ENCODE results near the gene GVQW3.

GVQW3 gene

DNA sequence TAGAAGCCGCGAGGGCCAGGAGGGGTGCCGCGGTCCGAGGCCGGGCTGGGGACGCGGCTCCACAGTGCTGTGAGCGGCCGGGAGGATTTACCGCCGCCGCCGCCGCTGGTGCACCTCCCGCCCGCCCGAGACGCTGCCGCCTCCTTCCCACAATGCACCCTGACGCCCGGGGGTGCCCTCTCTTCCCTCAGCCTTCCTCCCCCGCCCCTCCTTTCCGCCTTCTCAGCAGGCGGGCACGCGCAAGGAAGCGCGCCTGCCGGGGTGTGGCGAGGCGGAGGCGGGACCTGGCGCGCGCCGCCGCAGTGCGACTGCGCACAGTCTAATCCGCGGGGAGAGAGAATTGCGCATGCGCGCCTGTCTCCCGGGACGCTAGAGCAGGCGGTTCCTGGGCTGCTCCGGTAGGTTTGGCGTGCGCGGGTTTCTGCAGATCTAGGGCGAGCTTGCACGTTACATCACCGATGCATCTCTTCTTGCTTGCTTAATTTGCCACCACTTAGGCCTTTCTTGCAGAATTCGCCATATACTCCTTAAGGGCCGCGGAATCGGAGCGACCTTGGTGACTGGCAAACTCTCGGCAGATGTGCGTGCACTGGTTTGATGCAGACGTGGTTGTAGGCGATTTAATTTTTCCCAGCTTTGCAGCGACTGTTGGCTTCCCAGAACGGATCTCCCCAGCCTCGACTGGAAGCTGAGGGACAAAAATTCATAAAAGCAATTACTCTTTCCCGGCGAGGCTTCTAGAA lies at the start of gene GVQW3, which contains the start of gene THAP12:
Gene GVQW3 (plus strand): TSS at position 347 of the 743 bp plus-strand sequence. CDS start 506 bp downstream, outside the sequence.
Gene THAP12 (minus strand): TSS at position 156 of the 743 bp plus-strand sequence. CDS start 296 bp downstream, outside the sequence.
- H3K4me3 ChIP-seq (ENCODE audit: low read depth, low read length): peak within 1 kb of the TSS; percentile 83
- H3K36me3 ChIP-seq (ENCODE audit: insufficient read depth, low read length): no peaks in the 10 kb centered on the region
- peaks cover 53% of the 10 kb centered on the region for H3K79me2 ChIP-seq (ENCODE audit: control insufficient read depth, insufficient read depth, low read length, unreplicated experiment)
- H2AFZ ChIP-seq (ENCODE audit: low read length, unreplicated experiment): peak within 1 kb of the TSS; percentile 94
- peaks cover 15% of the 10 kb centered on the region for H3K4me1 ChIP-seq (ENCODE audit: control insufficient read depth, insufficient read depth, low read length, unreplicated experiment)
- H3K27me3 ChIP-seq (ENCODE audit: insufficient read depth, low read length): no peaks in the 10 kb centered on the region
- peak within 1 kb of the TSS; percentile 31; the same call in 1 of the 2 replicates for H3K27ac ChIP-seq (ENCODE audit: low read depth, low read length)

DNA sequence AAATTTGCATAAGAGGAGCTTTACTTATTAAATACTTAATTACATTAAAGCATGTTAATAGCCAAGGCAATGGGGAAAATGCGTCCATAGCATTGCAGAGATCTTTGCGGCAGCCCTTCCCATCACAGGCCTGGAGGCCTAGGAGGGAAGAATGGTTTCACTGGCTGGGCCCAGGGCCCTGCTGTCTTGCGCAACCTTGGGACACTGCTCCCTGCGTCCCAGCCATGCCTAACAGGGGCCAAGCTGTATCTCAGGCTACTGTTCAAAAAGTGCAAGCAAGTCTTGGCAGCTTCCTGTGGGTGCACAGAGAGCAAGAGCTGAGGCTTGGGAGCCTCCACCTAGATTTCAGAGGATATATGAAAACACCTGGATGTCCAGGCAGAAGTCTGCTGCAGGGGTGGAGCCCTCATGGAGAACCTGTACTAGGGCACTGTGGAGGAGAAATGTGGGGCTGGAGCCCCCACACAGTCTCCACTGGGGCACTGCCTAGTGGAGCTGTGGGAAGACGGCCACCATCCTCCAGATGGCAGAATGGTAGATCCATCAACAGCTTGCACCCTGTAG lies 46.2 kb upstream of the GVQW3 start:
- Histone ChIP-seq H3K4me3 (ENCODE audit: low read depth, low read length) (no peak overlapping the region), H3K4me1 (ENCODE audit: control insufficient read depth, insufficient read depth, low read length, unreplicated experiment) (peaks cover 4% of the 10 kb centered on the region), H3K27ac (ENCODE audit: low read depth, low read length) (no peak overlapping the region)

DNA sequence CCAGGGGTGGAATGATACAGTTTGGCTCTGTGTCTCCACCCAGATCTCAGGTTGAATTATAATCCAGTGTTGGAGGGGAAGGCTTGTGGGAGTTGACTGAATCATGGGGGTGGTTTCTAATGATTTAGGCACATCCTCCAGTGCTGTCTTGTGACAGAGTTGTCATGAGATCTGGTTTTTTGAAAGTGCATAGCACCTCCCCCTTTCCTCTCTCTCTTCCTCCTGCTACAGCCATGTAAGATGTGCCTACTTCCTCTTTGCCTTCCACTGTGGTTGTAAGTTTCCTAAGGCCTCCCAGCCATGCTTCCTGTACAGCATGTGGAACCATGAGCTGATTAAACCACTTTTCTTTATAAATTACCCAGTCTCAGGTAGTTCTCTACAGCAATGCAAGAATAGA lies 45.3 kb upstream of the GVQW3 start:
- Histone ChIP-seq H3K79me2 (ENCODE audit: control insufficient read depth, insufficient read depth, low read length, unreplicated experiment) (no peaks in the 10 kb centered on the region), H3K36me3 (ENCODE audit: insufficient read depth, low read length) (no peaks in the 10 kb centered on the region), H2AFZ (ENCODE audit: low read length, unreplicated experiment) (no peak overlapping the region), H3K27ac (ENCODE audit: low read depth, low read length) (no peak overlapping the region), H3K27me3 (ENCODE audit: insufficient read depth, low read length) (no peaks in the 10 kb centered on the region), H3K4me1 (ENCODE audit: control insufficient read depth, insufficient read depth, low read length, unreplicated experiment) (peaks cover 4% of the 10 kb centered on the region), H3K4me3 (ENCODE audit: low read depth, low read length) (no peak overlapping the region)

More for the DNA sequence above, 46.2 kb upstream of the GVQW3 start:
- Histone ChIP-seq H3K27me3 (ENCODE audit: insufficient read depth, low read length) (no peaks in the 10 kb centered on the region), H3K79me2 (ENCODE audit: control insufficient read depth, insufficient read depth, low read length, unreplicated experiment) (no peaks in the 10 kb centered on the region), H2AFZ (ENCODE audit: low read length, unreplicated experiment) (no peak overlapping the region), H3K36me3 (ENCODE audit: insufficient read depth, low read length) (no peaks in the 10 kb centered on the region)

DNA sequence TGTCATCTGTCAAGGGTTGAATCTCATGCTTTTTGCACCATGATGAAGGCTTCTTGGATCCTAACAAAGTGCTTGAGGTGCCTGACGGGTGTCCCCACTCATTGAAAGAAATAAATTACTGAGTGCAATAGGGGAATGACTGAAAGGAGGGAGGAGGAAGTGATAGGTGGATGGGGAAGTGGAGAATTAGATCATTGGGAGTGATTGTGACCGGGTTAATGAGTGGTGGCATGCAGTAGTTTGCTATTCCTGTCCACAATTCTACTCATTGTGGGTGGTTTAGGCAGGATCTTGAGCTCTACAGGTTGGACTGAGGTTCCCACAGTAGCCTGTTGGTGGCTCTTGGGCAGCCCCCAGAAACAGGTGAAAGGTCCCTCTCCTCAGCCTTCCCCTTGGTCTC lies 44.5 kb upstream of the GVQW3 start:
- no peaks in the 10 kb centered on the region for H3K36me3 ChIP-seq (ENCODE audit: insufficient read depth, low read length)
- no peak overlapping the region for H2AFZ ChIP-seq (ENCODE audit: low read length, unreplicated experiment)
- no peaks in the 10 kb centered on the region for H3K27me3 ChIP-seq (ENCODE audit: insufficient read depth, low read length)
- no peak overlapping the region for H3K4me3 ChIP-seq (ENCODE audit: low read depth, low read length)
- no peak overlapping the region for H3K27ac ChIP-seq (ENCODE audit: low read depth, low read length)
- H3K4me1 ChIP-seq (ENCODE audit: control insufficient read depth, insufficient read depth, low read length, unreplicated experiment): peaks cover 4% of the 10 kb centered on the region
- H3K79me2 ChIP-seq (ENCODE audit: control insufficient read depth, insufficient read depth, low read length, unreplicated experiment): no peaks in the 10 kb centered on the region

DNA sequence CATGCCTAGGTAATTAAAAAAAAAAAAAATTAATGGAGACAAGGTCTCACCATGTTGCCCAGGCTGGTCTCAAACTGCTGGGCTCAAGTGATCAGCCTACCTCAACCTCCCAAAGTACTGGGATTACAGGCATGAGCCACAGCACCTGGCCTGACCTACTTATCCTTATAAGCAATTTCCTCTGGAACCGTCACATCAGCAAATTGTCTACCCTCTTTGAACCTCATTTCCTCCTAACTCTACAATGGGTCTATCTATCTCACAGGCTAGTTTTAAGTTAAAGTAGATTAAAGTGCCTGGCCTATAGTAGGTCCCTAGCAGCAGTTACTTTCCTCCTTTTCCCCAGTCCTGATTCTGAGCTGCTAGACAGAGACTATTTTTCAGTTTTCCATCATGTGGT lies 43.7 kb upstream of the GVQW3 start:
- H3K4me1 ChIP-seq (ENCODE audit: control insufficient read depth, insufficient read depth, low read length, unreplicated experiment): peaks cover 4% of the 10 kb centered on the region
- H3K36me3 ChIP-seq (ENCODE audit: insufficient read depth, low read length): no peaks in the 10 kb centered on the region
- H3K79me2 ChIP-seq (ENCODE audit: control insufficient read depth, insufficient read depth, low read length, unreplicated experiment): no peaks in the 10 kb centered on the region
- H2AFZ ChIP-seq (ENCODE audit: low read length, unreplicated experiment): no peak overlapping the region
- no peak overlapping the region for H3K27ac ChIP-seq (ENCODE audit: low read depth, low read length)
- no peaks in the 10 kb centered on the region for H3K27me3 ChIP-seq (ENCODE audit: insufficient read depth, low read length)
- no peak overlapping the region for H3K4me3 ChIP-seq (ENCODE audit: low read depth, low read length)

DNA sequence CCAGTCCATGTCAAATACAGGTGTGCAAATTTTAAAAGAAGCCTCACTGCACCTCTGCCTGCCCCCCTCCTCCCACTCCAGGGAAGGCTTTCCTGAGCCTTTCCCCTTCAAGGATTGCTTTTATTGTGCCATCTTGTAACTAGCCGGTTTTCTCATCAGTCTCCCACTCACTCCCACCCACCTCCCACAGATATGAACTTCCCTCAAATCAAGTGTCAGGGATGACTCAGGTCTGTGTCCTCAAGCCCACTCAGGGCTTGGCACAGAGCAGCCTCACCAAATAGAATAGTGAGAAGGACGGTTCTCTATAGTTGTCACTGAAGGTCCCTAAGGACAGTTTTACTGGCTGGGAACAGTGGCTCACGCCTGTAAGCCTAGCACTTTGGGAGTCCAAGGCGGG lies 43.2 kb upstream of the GVQW3 start:
- Histone ChIP-seq H3K4me1 (ENCODE audit: control insufficient read depth, insufficient read depth, low read length, unreplicated experiment) (peaks cover 4% of the 10 kb centered on the region), H3K27me3 (ENCODE audit: insufficient read depth, low read length) (no peaks in the 10 kb centered on the region), H3K4me3 (ENCODE audit: low read depth, low read length) (no peak overlapping the region), H3K79me2 (ENCODE audit: control insufficient read depth, insufficient read depth, low read length, unreplicated experiment) (no peaks in the 10 kb centered on the region), H3K36me3 (ENCODE audit: insufficient read depth, low read length) (no peaks in the 10 kb centered on the region), H3K27ac (ENCODE audit: low read depth, low read length) (no peak overlapping the region), H2AFZ (ENCODE audit: low read length, unreplicated experiment) (no peak overlapping the region)

DNA sequence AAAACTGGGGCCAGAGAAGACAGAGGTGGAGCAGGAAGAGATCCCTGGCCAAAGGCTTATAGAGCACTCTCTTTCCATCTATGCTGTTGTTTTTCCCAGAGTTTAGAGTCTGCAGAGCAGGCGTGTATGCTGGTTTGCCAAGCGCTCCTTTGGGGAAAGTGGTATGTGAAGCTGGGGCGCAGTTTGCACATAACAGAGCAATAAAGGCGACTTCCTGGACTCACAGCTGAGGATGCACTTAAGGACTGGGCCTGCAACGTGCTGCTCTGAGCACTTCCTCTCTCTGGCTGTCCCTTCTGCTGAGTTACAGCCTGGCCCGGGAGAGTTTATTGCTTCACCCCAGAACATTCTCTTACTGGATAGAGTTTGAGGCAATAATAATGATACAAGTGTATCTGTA lies 41.9 kb upstream of the GVQW3 start:
- H3K27me3 ChIP-seq (ENCODE audit: insufficient read depth, low read length): no peaks in the 10 kb centered on the region
- no peaks in the 10 kb centered on the region for H3K79me2 ChIP-seq (ENCODE audit: control insufficient read depth, insufficient read depth, low read length, unreplicated experiment)
- H3K27ac ChIP-seq (ENCODE audit: low read depth, low read length): no peak overlapping the region
- peaks cover 4% of the 10 kb centered on the region for H3K4me1 ChIP-seq (ENCODE audit: control insufficient read depth, insufficient read depth, low read length, unreplicated experiment)
- no peaks in the 10 kb centered on the region for H3K36me3 ChIP-seq (ENCODE audit: insufficient read depth, low read length)
- no peak overlapping the region for H2AFZ ChIP-seq (ENCODE audit: low read length, unreplicated experiment)
- H3K4me3 ChIP-seq (ENCODE audit: low read depth, low read length): no peak overlapping the region

DNA sequence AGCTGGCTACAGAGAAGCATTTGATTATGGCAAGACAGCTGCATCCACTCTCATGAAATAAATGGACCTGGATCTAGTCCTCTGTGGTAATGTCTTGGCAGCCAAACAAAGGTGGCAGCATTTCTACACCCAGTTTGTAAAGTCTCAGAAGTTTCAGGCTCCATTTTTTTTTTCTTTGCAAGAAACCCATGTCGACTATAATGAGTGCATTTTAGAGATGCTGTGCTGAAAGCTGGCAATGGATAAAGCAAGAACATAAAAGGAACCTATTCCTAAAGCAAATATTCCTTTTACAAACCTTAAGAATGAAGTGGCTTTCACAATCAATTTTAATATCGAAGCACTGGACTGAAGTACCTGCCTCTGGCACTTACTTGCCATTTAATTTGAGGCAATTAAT lies 33.7 kb upstream of the GVQW3 start:
- H3K79me2 ChIP-seq (ENCODE audit: control insufficient read depth, insufficient read depth, low read length, unreplicated experiment): no peaks in the 10 kb centered on the region
- H3K27me3 ChIP-seq (ENCODE audit: insufficient read depth, low read length): no peaks in the 10 kb centered on the region
- no peaks in the 10 kb centered on the region for H3K4me1 ChIP-seq (ENCODE audit: control insufficient read depth, insufficient read depth, low read length, unreplicated experiment)
- H3K36me3 ChIP-seq (ENCODE audit: insufficient read depth, low read length): no peaks in the 10 kb centered on the region
- no peak overlapping the region for H3K4me3 ChIP-seq (ENCODE audit: low read depth, low read length)
- H3K27ac ChIP-seq (ENCODE audit: low read depth, low read length): no peak overlapping the region
- no peak overlapping the region for H2AFZ ChIP-seq (ENCODE audit: low read length, unreplicated experiment)

DNA sequence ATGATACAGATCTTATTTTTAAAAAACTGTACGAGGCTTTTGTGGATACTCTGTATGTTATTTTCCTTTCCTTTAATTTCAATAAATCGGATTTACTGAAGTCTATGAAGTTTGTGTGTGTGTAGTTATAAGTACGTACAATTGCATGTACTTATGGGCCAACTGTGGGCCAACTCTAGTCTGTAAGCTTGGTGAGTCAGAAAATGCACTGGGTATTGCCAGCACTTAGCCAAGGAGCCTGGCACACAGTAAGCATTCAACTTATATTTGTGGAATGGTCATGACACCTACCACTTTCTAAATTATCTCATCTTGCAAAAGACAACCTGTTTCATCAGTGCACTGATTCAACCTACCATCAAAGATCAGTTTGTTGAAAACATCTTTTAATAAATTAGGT lies 32.8 kb upstream of the GVQW3 start:
- Histone ChIP-seq H3K36me3 (ENCODE audit: insufficient read depth, low read length) (0 out of 2 replicates have a peak, but pooled peaks cover 7% of the 10 kb centered on the region), H3K79me2 (ENCODE audit: control insufficient read depth, insufficient read depth, low read length, unreplicated experiment) (no peaks in the 10 kb centered on the region)

DNA sequence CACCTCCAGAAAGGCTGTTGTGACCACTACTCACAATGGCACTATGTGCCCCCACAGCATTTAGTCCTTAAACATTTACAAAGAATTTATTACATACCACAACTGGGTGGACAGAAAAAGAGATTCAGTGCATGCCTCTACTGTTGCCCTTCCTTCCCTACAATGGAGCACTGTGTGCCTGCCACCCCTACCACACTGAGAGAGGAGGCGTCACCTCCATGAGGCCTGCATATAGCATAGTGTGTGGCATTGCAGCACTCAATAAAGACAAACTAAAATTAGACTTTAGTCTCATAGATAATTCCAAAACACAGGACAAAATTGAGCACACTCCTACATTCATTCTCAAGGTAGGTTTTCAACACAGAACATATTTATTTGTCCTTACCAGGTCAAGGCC lies 26.0 kb upstream of the GVQW3 start:
- peaks cover 47% of the 10 kb centered on the region for H3K36me3 ChIP-seq (ENCODE audit: insufficient read depth, low read length)
- H3K27ac ChIP-seq (ENCODE audit: low read depth, low read length): no peak overlapping the region
- H3K27me3 ChIP-seq (ENCODE audit: insufficient read depth, low read length): no peaks in the 10 kb centered on the region
- no peaks in the 10 kb centered on the region for H3K4me1 ChIP-seq (ENCODE audit: control insufficient read depth, insufficient read depth, low read length, unreplicated experiment)
- H2AFZ ChIP-seq (ENCODE audit: low read length, unreplicated experiment): no peak overlapping the region
- peaks cover 7% of the 10 kb centered on the region for H3K79me2 ChIP-seq (ENCODE audit: control insufficient read depth, insufficient read depth, low read length, unreplicated experiment)
- H3K4me3 ChIP-seq (ENCODE audit: low read depth, low read length): no peak overlapping the region

More for the DNA sequence above, 32.8 kb upstream of the GVQW3 start:
- no peak overlapping the region for H2AFZ ChIP-seq (ENCODE audit: low read length, unreplicated experiment)
- no peak overlapping the region for H3K4me3 ChIP-seq (ENCODE audit: low read depth, low read length)
- H3K27ac ChIP-seq (ENCODE audit: low read depth, low read length): no peak overlapping the region
- no peaks in the 10 kb centered on the region for H3K27me3 ChIP-seq (ENCODE audit: insufficient read depth, low read length)
- no peaks in the 10 kb centered on the region for H3K4me1 ChIP-seq (ENCODE audit: control insufficient read depth, insufficient read depth, low read length, unreplicated experiment)

DNA sequence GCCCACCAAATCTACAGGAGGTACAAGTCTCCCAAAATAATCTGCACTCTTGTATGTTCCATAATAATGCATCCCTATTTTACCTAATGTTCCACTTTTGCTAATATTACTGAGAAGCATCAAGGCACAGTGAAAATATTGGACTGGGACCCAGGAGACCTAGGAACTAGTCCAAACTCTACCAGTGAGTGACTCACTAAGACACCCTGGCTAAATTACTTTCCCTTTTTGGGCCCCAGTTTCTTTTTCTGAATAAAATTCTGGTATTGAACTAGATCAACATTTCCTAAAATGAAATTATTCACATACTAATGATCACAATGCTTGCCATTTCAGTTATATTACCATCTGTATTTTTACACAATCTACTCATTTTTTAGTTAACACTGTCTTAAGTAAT lies 19.7 kb upstream of the GVQW3 start:
- Histone ChIP-seq H3K79me2 (ENCODE audit: control insufficient read depth, insufficient read depth, low read length, unreplicated experiment) (peaks cover 29% of the 10 kb centered on the region), H3K36me3 (ENCODE audit: insufficient read depth, low read length) (peaks cover 12% of the 10 kb centered on the region; the same call in 1 of the 2 replicates), H3K4me1 (ENCODE audit: control insufficient read depth, insufficient read depth, low read length, unreplicated experiment) (peaks cover 14% of the 10 kb centered on the region), H2AFZ (ENCODE audit: low read length, unreplicated experiment) (no peak overlapping the region), H3K27ac (ENCODE audit: low read depth, low read length) (no peak overlapping the region), H3K27me3 (ENCODE audit: insufficient read depth, low read length) (no peaks in the 10 kb centered on the region), H3K4me3 (ENCODE audit: low read depth, low read length) (peak overlapping the region; percentile 10; the same call in 1 of the 2 replicates)
